Measurements from ENCODE around the gene TCF12. TPM values are rescaled to one million over a fixed set of nuclear protein-coding genes. Genes with fewer than 3 reads are reported as not detected.

The TCF12 gene
- total RNA-seq, 1 donor from 2014 or later, result 144 TPM

DNA sequence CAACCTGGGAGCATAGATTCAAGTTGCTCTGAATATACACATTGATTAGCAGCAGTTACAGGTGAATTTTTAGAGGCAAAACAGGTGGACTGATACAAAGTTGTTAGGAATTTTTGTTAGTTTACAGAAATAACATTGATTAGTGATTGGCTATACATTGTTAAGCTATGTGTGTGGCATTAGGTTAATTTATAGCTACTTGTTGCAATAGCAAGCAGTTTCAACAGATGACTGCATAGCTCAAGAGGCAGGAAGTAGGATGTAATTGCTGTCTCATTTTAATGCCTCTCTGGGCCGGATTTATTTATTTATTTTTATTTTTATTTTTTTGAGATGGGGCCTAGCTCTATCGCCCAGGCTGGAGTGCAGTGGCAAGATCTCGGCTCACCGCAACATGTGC is 99.7 kb downstream of the TCF12 start:
- Histone ChIP-seq H3K9me3 (no peaks in the 10 kb centered on the region), H3K4me1 (peaks cover 0 to 8% of the 10 kb centered on the region in 2 donors), H3K4me3 (no peak overlapping the region), H3K27ac (peak overlapping the region in 1 of 2 donors; percentile 13), H3K27me3 (no peaks in the 10 kb centered on the region), H3K36me3 (no peaks in the 10 kb centered on the region)
- TF ChIP-seq, protein P1, sequence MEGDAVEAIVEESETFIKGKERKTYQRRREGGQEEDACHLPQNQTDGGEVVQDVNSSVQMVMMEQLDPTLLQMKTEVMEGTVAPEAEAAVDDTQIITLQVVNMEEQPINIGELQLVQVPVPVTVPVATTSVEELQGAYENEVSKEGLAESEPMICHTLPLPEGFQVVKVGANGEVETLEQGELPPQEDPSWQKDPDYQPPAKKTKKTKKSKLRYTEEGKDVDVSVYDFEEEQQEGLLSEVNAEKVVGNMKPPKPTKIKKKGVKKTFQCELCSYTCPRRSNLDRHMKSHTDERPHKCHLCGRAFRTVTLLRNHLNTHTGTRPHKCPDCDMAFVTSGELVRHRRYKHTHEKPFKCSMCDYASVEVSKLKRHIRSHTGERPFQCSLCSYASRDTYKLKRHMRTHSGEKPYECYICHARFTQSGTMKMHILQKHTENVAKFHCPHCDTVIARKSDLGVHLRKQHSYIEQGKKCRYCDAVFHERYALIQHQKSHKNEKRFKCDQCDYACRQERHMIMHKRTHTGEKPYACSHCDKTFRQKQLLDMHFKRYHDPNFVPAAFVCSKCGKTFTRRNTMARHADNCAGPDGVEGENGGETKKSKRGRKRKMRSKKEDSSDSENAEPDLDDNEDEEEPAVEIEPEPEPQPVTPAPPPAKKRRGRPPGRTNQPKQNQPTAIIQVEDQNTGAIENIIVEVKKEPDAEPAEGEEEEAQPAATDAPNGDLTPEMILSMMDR (IDR thresholded peaks at IDR 0.05), result no peak
- no peak for DNase-seq (ENCODE audit: low spot score in 2 of 2)
- intact Hi-C loops (cut with DNase I), result no loop called here

DNA sequence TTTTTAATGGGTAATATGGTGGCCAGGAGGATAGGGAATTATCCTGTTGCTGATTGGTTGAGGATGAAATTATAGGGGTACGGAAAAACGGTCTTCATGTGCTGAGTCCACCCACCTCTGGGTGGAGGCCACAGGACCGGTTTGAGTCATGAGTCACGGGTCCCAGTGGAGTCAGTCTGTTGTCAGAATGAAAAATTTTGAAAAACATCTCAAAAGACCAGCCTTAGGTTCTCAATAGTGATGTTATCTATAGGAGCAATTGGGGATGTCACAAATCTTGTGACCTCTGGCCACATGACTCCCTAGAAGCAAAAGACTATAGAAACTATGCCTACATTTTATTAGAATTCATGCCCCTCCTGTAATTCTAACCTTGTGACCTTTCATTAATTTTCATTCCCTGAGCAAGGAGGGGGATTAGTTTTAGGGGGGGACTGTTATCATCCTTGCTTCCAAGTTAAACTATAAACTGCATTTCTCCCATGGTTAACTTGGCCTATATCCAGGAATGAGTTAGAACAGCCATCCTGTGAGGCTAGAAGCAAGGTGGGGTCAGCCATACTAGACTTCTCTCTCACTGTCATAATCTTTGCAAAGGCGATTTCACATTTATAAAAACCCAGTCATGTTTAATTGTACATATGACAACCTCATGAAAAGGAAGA is 101.2 kb downstream of the TCF12 start:
- TF ChIP-seq, protein P1 (IDR thresholded peaks at IDR 0.05), result no peak
- no peak overlapping the region for H3K27ac ChIP-seq
- no peak for DNase-seq (ENCODE audit: low spot score in 2 of 2)
- H3K4me1 ChIP-seq, result peaks cover 0 to 8% of the 10 kb centered on the region in 2 donors
- H3K4me3 ChIP-seq, result no peak overlapping the region
- H3K36me3 ChIP-seq, result no peaks in the 10 kb centered on the region
- no peaks in the 10 kb centered on the region for H3K27me3 ChIP-seq
- no peaks in the 10 kb centered on the region for H3K9me3 ChIP-seq
- intact Hi-C loops (cut with DNase I), result no loop called here

DNA sequence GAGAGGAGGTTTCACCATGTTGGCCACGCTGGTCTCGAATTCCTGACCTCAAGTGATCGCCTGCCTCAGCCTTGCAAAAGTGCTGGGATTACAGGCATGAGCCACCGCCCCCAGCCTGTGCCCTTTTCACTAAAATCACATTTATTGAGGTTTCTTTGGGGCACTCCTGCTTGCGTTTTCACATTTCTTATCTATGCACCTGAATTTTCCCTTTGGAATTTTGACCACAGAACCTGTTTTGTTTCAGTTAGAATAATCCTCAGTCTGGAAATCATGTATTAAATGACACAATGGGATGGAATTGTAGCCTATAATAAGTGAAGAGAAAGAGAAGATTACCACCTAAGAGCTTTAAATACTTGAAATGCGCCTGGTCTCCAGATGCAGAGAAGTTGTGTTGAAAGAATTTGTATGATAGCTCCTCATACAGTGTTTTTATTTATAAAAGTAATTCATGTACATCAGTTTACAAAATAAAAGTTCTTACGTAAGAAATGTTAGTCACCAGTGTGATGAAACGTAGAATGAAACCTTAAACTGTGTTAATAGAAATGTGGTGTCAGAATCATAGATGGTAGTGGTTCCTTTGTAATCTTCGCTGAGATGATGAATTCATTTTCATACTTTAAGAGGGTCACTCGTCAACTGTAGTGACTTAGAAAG is 107.0 kb downstream of the TCF12 start:
- H3K9me3 ChIP-seq, result no peaks in the 10 kb centered on the region
- no peaks in the 10 kb centered on the region for H3K27me3 ChIP-seq
- no peak overlapping the region for H3K4me3 ChIP-seq
- TF ChIP-seq, protein P1 (IDR thresholded peaks at IDR 0.05), result no peak
- intact Hi-C loops (cut with DNase I), result no loop called here
- no peaks in the 10 kb centered on the region for H3K4me1 ChIP-seq
- no peak for DNase-seq (ENCODE audit: low spot score in 2 of 2)
- H3K36me3 ChIP-seq, result no peaks in the 10 kb centered on the region
- H3K27ac ChIP-seq, result no peak overlapping the region

DNA sequence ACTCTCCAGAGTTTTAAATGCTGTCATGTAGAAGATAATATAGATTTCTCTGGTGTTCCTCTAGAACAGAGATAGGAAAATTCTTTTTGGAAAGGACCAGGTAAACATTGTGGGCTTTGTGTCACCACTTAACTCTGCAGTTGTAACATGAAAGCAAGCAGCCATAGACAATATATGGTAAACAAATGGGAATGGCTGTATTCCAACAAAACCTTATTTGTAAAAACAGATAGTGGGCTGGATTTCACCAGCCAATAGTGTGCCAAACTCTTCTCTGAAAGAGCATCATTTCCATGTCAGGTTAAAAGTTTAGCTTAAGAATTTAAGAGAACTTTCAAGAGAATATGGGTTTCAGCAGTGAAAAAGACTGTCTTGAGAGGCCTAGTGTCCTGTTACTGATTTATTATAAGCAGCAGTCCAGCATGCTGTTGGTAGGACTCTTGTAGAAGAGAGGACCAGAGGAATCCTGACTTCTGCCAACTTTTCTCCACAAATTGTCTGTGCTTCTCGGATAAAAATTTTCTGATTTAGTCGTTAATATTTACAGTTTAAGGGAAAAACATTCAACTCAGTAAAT is 107.7 kb downstream of the TCF12 start:
- peaks cover 0 to 5% of the 10 kb centered on the region in 2 donors for H3K4me1 ChIP-seq
- H3K27ac ChIP-seq, result no peak overlapping the region
- no peaks in the 10 kb centered on the region for H3K27me3 ChIP-seq
- TF ChIP-seq, protein P1 (IDR thresholded peaks at IDR 0.05), result no peak
- DNase-seq (ENCODE audit: low spot score in 2 of 2), result no peak
- no peaks in the 10 kb centered on the region for H3K36me3 ChIP-seq
- no peaks in the 10 kb centered on the region for H3K9me3 ChIP-seq
- intact Hi-C loops (cut with DNase I), result no loop called here
- no peak overlapping the region for H3K4me3 ChIP-seq

DNA sequence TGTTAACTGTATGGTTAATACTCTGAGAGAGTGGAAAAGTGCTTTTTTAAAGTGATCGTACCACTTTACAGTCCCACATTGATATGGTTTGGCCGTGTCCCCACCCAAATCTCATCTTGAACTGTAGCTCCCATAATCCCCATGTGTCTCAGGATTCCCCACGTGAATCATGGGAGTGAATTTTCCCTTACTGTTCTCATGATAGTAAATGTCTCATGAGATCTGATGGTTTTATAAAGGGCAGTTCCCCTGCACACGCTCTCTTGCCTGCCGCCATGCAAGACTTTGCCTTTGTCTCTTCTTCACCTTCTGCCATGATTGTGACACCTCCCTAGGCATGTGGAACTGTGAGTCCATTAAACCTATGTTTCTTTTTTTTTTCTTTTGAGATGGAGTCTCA is 109.2 kb downstream of the TCF12 start:
- Histone ChIP-seq H3K27ac (no peak overlapping the region), H3K27me3 (no peaks in the 10 kb centered on the region), H3K4me3 (no peak overlapping the region), H3K4me1 (peaks cover 0 to 13% of the 10 kb centered on the region in 2 donors), H3K9me3 (no peaks in the 10 kb centered on the region), H3K36me3 (no peaks in the 10 kb centered on the region)
- intact Hi-C loops (cut with DNase I), result no loop called here
- no peak for DNase-seq (ENCODE audit: low spot score in 2 of 2)
- TF ChIP-seq, protein P1 (IDR thresholded peaks at IDR 0.05), result no peak
